Measurements from ENCODE around the gene PTGDR2.

Gene PTGDR2

DNA sequence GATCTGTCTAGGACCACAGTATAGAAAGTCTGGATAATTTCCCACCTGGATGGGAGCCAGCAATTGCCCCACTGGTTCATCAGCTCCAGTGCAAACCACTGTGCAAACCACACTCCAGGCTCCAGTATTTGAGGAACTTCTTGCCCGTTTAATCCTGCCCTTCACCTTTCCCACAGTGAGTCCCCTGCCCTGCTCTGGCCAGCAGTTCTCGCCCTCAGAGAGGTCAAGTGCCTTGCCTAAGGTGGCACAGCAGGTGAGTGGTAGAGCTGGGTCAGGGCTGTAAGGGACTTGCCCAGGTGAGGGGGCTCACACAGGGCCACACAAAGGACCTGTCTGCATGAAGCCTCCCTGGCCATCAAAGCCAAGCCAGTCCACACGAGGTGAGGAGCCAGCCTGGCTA lies 46.5 kb downstream of the PTGDR2 start:
- no peak for DNase-seq

DNA sequence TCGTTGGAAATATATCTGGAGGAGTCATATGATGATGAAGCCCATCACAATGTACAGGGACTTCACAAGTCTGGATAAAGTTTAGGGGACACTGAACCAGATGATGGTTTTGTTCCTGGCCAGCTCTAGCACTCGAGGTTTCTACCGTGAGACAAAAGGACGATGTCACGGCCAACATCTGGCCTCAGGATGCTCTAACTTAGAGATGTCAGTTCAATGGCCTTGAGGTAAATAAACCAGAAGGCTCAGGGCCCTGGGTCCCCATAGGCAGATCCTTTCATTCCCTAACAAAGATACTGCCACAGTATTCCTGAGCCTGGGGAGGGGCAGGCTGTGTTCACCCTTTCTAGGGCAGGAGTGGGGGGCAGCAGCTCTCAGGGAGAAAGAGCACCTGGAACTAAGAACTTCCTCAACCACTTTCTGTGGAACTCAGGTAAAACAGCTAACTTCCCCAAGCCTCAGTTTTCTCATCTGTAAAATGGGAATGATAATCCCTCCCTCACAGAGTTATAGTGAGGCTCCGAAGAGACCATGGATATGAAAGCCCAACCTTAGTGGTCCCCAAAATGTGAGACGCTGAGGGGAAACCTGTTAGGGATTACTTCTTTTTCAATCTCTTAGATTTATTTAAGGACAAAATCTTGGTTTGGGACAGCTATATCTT lies 52.3 kb downstream of the PTGDR2 start:
- no peak for DNase-seq

DNA sequence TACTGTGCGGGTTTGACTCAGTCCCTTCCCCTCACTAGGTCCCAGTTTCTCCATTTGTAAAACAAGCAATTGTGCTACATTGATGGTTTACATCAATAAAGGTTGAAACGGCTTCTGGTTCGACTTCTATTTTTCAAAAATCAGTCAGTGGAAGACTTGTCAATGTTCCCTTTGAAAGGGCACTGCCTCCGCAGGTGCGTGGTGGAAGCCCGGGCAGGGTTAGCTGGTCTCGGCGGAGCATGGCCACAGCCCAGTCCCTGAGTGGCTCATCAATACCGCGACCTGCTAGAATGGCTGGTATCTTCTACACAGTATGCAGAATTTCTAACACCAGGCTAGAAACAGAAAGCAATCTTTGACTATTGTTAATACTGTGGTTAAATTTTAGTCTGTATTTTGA lies 54.6 kb downstream of the PTGDR2 start:
- DNase-seq = no peak
